ENCODE measurements around the gene MECP2. TPM values are rescaled to one million over a fixed set of nuclear protein-coding genes. Genes with fewer than 3 reads are reported as not detected.
A peak's percentile ranks its signal among the peaks of the same experiment; 100 is the strongest.

Gene MECP2
- total RNA-seq, 1 experiment from 2014 or later = 30.6 TPM

DNA sequence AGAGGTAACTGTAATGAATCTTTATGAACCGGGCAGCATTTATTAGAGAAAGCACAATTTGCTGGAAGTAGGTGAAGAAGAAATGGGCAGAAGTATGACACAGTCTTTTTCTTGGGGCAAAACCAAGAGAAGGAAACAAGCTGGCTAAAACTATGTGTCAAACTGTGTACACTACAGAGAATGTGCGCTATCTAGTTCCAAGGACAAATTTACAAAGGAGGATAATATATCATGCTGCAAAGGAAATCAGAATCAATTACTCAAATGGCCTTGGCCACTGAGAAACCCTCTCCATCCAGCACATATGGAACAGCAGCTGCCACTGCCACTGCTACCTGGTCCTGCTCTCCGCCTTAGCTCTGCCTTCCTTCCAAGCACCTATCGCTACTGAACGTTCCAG, 17.1 kb upstream of the MECP2 start:
- Histone ChIP-seq H3K36me3 (ENCODE audit: control insufficient read depth, insufficient read depth, low read length) (no peaks in the 10 kb centered on the region), H3K4me1 (no peaks in the 10 kb centered on the region), H3K4me3 (ENCODE audit: low read depth, low read length) (no peak overlapping the region), H3K27me3 (replicated peaks; ENCODE audit: control insufficient read depth, insufficient read depth, low read length) (no peaks in the 10 kb centered on the region), H3K9me3 (no peaks in the 10 kb centered on the region)
- ChIA-PET CTCF (no interaction called here), POLR2A (no interaction called here)
- DNase-seq = no peak
- H3K36me3 Mint-ChIP-seq (ENCODE audit: insufficient read depth, unreplicated experiment) = no peaks in the 10 kb centered on the region
- no peaks in the 10 kb centered on the region for H3K4me1 Mint-ChIP-seq (ENCODE audit: low read depth, unreplicated experiment)
- H3K27ac Mint-ChIP-seq (ENCODE audit: unreplicated experiment) = no peak overlapping the region
- intact Hi-C loops (cut with micrococcal nuclease; ENCODE audit: unreplicated experiment) = no loop called here
- H3K9me3 Mint-ChIP-seq (ENCODE audit: unreplicated experiment) = no peaks in the 10 kb centered on the region
- H3K27me3 Mint-ChIP-seq (ENCODE audit: insufficient read depth, unreplicated experiment) = peaks cover 3% of the 10 kb centered on the region
- TF ChIP-seq, protein P1, sequence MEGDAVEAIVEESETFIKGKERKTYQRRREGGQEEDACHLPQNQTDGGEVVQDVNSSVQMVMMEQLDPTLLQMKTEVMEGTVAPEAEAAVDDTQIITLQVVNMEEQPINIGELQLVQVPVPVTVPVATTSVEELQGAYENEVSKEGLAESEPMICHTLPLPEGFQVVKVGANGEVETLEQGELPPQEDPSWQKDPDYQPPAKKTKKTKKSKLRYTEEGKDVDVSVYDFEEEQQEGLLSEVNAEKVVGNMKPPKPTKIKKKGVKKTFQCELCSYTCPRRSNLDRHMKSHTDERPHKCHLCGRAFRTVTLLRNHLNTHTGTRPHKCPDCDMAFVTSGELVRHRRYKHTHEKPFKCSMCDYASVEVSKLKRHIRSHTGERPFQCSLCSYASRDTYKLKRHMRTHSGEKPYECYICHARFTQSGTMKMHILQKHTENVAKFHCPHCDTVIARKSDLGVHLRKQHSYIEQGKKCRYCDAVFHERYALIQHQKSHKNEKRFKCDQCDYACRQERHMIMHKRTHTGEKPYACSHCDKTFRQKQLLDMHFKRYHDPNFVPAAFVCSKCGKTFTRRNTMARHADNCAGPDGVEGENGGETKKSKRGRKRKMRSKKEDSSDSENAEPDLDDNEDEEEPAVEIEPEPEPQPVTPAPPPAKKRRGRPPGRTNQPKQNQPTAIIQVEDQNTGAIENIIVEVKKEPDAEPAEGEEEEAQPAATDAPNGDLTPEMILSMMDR (IDR thresholded peaks at IDR 0.05; ENCODE audit: insufficient read depth in 1 of 2, low read depth in 1 of 2, low read length in 1 of 2, severe bottlenecking in 1 of 2, unreplicated experiment in 1 of 2) = no peak
- no TSS peak for BruUV-seq (replicated peaks)
- H3K4me3 Mint-ChIP-seq (ENCODE audit: unreplicated experiment) = no peak overlapping the region

DNA sequence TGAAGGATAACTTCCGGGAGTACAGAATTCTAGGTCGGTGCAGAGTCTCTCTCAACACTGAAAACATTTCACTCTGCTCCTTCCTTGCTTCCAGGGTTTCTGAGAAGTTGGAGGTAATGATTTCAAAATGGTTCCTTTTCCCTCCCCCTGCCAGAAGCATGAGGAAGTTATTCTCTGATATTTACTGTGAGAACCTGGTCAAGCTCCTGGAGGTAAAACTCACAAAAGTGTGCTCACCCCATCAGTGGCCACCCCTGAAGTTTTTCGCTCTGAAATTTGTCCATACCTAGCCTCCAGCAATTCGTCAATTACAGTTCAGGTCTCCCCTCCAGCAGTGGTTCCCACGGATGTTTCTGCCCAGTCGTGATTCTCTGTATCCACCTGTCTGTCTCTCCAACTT, 16.2 kb upstream of the MECP2 start:
- H3K36me3 Mint-ChIP-seq (ENCODE audit: insufficient read depth, unreplicated experiment) = no peaks in the 10 kb centered on the region
- no peaks in the 10 kb centered on the region for H3K27me3 ChIP-seq (replicated peaks; ENCODE audit: control insufficient read depth, insufficient read depth, low read length)
- H3K9me3 ChIP-seq = no peaks in the 10 kb centered on the region
- no peak for DNase-seq
- H3K4me1 ChIP-seq = no peaks in the 10 kb centered on the region
- intact Hi-C loops (cut with micrococcal nuclease; ENCODE audit: unreplicated experiment) = no loop called here
- no peaks in the 10 kb centered on the region for H3K9me3 Mint-ChIP-seq (ENCODE audit: unreplicated experiment)
- H3K4me3 ChIP-seq (ENCODE audit: low read depth, low read length) = no peak overlapping the region
- TF ChIP-seq, protein P1 (IDR thresholded peaks at IDR 0.05; ENCODE audit: insufficient read depth in 1 of 2, low read depth in 1 of 2, low read length in 1 of 2, severe bottlenecking in 1 of 2, unreplicated experiment in 1 of 2) = no peak
- ChIA-PET POLR2A (no interaction called here), CTCF (interaction anchor here (0.6 kb wide), 1 partner anchor 21 kb away, joined by 3 read pairs; no protein-coding TSS in a partner anchor)
- H3K4me3 Mint-ChIP-seq (ENCODE audit: unreplicated experiment) = no peak overlapping the region
- no TSS peak for BruUV-seq (replicated peaks)
- H3K36me3 ChIP-seq (ENCODE audit: control insufficient read depth, insufficient read depth, low read length) = no peaks in the 10 kb centered on the region
- peaks cover 3% of the 10 kb centered on the region for H3K27me3 Mint-ChIP-seq (ENCODE audit: insufficient read depth, unreplicated experiment)
- no peak overlapping the region for H3K27ac Mint-ChIP-seq (ENCODE audit: unreplicated experiment)
- H3K4me1 Mint-ChIP-seq (ENCODE audit: low read depth, unreplicated experiment) = no peaks in the 10 kb centered on the region

DNA sequence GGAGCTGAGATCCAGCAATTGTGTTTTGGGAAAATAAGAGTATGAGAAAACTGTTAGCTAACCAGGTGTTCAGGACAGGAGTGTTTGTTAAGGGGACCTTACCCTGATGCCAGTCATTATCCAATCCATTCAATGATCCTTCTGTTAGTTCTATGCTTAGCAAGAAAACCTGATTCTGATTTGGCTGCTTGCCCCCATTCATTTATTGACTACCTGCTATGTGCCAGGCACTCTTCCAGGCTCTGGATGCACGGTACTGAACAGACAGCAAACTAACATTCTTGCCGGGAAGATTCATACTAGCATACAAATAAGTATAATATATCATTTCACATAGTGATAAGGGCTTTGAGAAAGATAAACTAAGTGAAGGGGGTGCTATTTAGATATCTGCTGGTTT, 1.0 kb upstream of the MECP2 start:
- Histone ChIP-seq H3K4me1 (peaks cover 6% of the 10 kb centered on the region; the same call in 1 of the 2 replicates), H3K4me3 (ENCODE audit: low read depth, low read length) (no peak overlapping the region), H3K27me3 (replicated peaks; ENCODE audit: control insufficient read depth, insufficient read depth, low read length) (no peaks in the 10 kb centered on the region), H3K9me3 (no peaks in the 10 kb centered on the region), H3K36me3 (ENCODE audit: control insufficient read depth, insufficient read depth, low read length) (no peaks in the 10 kb centered on the region)
- Mint-ChIP-seq H3K4me1 (ENCODE audit: low read depth, unreplicated experiment) (no peaks in the 10 kb centered on the region), H3K4me3 (ENCODE audit: unreplicated experiment) (peak overlapping the region; percentile 73), H3K27me3 (ENCODE audit: insufficient read depth, unreplicated experiment) (peaks cover 6% of the 10 kb centered on the region), H3K9me3 (ENCODE audit: unreplicated experiment) (no peaks in the 10 kb centered on the region), H3K36me3 (ENCODE audit: insufficient read depth, unreplicated experiment) (no peaks in the 10 kb centered on the region), H3K27ac (ENCODE audit: unreplicated experiment) (peak overlapping the region; percentile 50)
- TF ChIP-seq, protein P1 (IDR thresholded peaks at IDR 0.05; ENCODE audit: insufficient read depth in 1 of 2, low read depth in 1 of 2, low read length in 1 of 2, severe bottlenecking in 1 of 2, unreplicated experiment in 1 of 2) = no peak
- DNase-seq = no peak
- intact Hi-C loops (cut with micrococcal nuclease; ENCODE audit: unreplicated experiment) = no loop called here
- CTCF ChIA-PET = no interaction called here
- no TSS peak for BruUV-seq (replicated peaks)
- POLR2A ChIA-PET = no interaction called here

Data from Caco-2 (cell line).